ENCODE data around the gene CACNB2. TPM values are rescaled to one million over a fixed set of nuclear protein-coding genes. Genes with fewer than 3 reads are reported as not detected.
"Not testable (repeated sequence)": the region's sequence is repeated elsewhere in the genome, so short reads cannot be mapped to it uniquely, and the experiment has no call there.

Gene CACNB2
- total RNA-seq, 1 experiment from 2014 or later: not detected

- in situ Hi-C loops (cut with HindIII; ENCODE audit: low pct_unique_long_range_greater_than_20kb, low sequenced_read_pairs): no loop called here
- DNase-seq (ENCODE audit: low read depth): no peak
Observed at GRCh38 chr10:18140957-18141845, 977 bp downstream of the CACNB2 start.

- in situ Hi-C loops (cut with HindIII; ENCODE audit: low pct_unique_long_range_greater_than_20kb, low sequenced_read_pairs): no loop called here
- DNase-seq (ENCODE audit: low read depth): no peak
Observed at GRCh38 chr10:18142151-18142550, 1.9 kb downstream of the CACNB2 start.

- no peak for DNase-seq (ENCODE audit: low read depth)
- in situ Hi-C loops (cut with HindIII; ENCODE audit: low pct_unique_long_range_greater_than_20kb, low sequenced_read_pairs): no loop called here
Observed at GRCh38 chr10:18144396-18144795, 4.2 kb downstream of the CACNB2 start.

- in situ Hi-C loops (cut with HindIII; ENCODE audit: low pct_unique_long_range_greater_than_20kb, low sequenced_read_pairs): no loop called here
- no peak for DNase-seq (ENCODE audit: low read depth)
Observed at GRCh38 chr10:18144928-18145327, 4.7 kb downstream of the CACNB2 start.

GRCh38 chr10:18145652-18146051 lies 5.4 kb downstream of the CACNB2 start:
- in situ Hi-C loops (cut with HindIII; ENCODE audit: low pct_unique_long_range_greater_than_20kb, low sequenced_read_pairs): no loop called here
- no peak for DNase-seq (ENCODE audit: low read depth)

GRCh38 chr10:18149196-18149800 lies 9.1 kb downstream of the CACNB2 start:
- no peak for DNase-seq (ENCODE audit: low read depth)
- in situ Hi-C loops (cut with HindIII; ENCODE audit: low pct_unique_long_range_greater_than_20kb, low sequenced_read_pairs): no loop called here

- DNase-seq (ENCODE audit: low read depth): no peak
- in situ Hi-C loops (cut with HindIII; ENCODE audit: low pct_unique_long_range_greater_than_20kb, low sequenced_read_pairs): no loop called here
Observed at GRCh38 chr10:18151356-18151890, 11.2 kb downstream of the CACNB2 start.

- in situ Hi-C loops (cut with HindIII; ENCODE audit: low pct_unique_long_range_greater_than_20kb, low sequenced_read_pairs): not testable (repeated sequence)
Observed at GRCh38 chr10:18153381-18153780, 13.2 kb downstream of the CACNB2 start.

GRCh38 chr10:18155321-18155720 lies 15.1 kb downstream of the CACNB2 start:
- DNase-seq (ENCODE audit: low read depth): no peak
- in situ Hi-C loops (cut with HindIII; ENCODE audit: low pct_unique_long_range_greater_than_20kb, low sequenced_read_pairs): no loop called here

More at GRCh38 chr10:18153381-18153780, 13.2 kb downstream of the CACNB2 start:
- DNase-seq (ENCODE audit: low read depth): not testable (repeated sequence)

- in situ Hi-C loops (cut with HindIII; ENCODE audit: low pct_unique_long_range_greater_than_20kb, low sequenced_read_pairs); DNase-seq (ENCODE audit: low read depth): not testable (repeated sequence)
Observed at GRCh38 chr10:18156797-18157196, 16.6 kb downstream of the CACNB2 start.

- in situ Hi-C loops (cut with HindIII; ENCODE audit: low pct_unique_long_range_greater_than_20kb, low sequenced_read_pairs): no loop called here
- no peak for DNase-seq (ENCODE audit: low read depth)
Observed at GRCh38 chr10:18157881-18158280, 17.7 kb downstream of the CACNB2 start.

GRCh38 chr10:18158773-18159265 lies 18.6 kb downstream of the CACNB2 start:
- in situ Hi-C loops (cut with HindIII; ENCODE audit: low pct_unique_long_range_greater_than_20kb, low sequenced_read_pairs): no loop called here
- DNase-seq (ENCODE audit: low read depth): no peak

GRCh38 chr10:18159557-18159956 lies 19.3 kb downstream of the CACNB2 start:
- DNase-seq (ENCODE audit: low read depth): no peak
- in situ Hi-C loops (cut with HindIII; ENCODE audit: low pct_unique_long_range_greater_than_20kb, low sequenced_read_pairs): no loop called here

GRCh38 chr10:18162021-18162627 lies 21.9 kb downstream of the CACNB2 start:
- DNase-seq (ENCODE audit: low read depth): no peak
- in situ Hi-C loops (cut with HindIII; ENCODE audit: low pct_unique_long_range_greater_than_20kb, low sequenced_read_pairs): no loop called here

- in situ Hi-C loops (cut with HindIII; ENCODE audit: low pct_unique_long_range_greater_than_20kb, low sequenced_read_pairs): no loop called here
- DNase-seq (ENCODE audit: low read depth): no peak
Observed at GRCh38 chr10:18164093-18164492, 23.9 kb downstream of the CACNB2 start.

- in situ Hi-C loops (cut with HindIII; ENCODE audit: low pct_unique_long_range_greater_than_20kb, low sequenced_read_pairs): no loop called here
- no peak for DNase-seq (ENCODE audit: low read depth)
Observed at GRCh38 chr10:18164748-18165361, 24.6 kb downstream of the CACNB2 start.

- DNase-seq (ENCODE audit: low read depth): no peak
- in situ Hi-C loops (cut with HindIII; ENCODE audit: low pct_unique_long_range_greater_than_20kb, low sequenced_read_pairs): no loop called here
Observed at GRCh38 chr10:18178854-18179483, 38.7 kb downstream of the CACNB2 start.

GRCh38 chr10:18179891-18180290 lies 39.7 kb downstream of the CACNB2 start:
- DNase-seq (ENCODE audit: low read depth): no peak
- in situ Hi-C loops (cut with HindIII; ENCODE audit: low pct_unique_long_range_greater_than_20kb, low sequenced_read_pairs): no loop called here

All from Caki2 (cell line).